Caki2 (cell line): ENCODE measurements around the gene BRINP3. TPM values are rescaled to one million over a fixed set of nuclear protein-coding genes. Genes with fewer than 3 reads are reported as not detected.

Experiments used
- DNase-seq: peaks from one replicate; pipeline ENCODE4 v3.0.0-alpha.2; 2015; ENCODE audit warnings: low read depth
- in situ Hi-C: cut with HindIII; loops from 2 replicates; pipeline ENCODE4 v1.10.0; 2016; ENCODE audit warnings: low sequenced_read_pairs, low pct_unique_long_range_greater_than_20kb, mixed read lengths
- total RNA-seq: library from RNA; depleted of rRNA; stranded (reverse); fragments of >200 nt; shearing (Covaris generic); gene quantifications from 2 replicates; pipeline ENCODE4 v1.2.3, GENCODE V29; 2014; ENCODE audit warnings: low replicate concordance

Gene BRINP3
- total RNA-seq, 1 experiment from 2014 or later = not detected

GRCh38 chr1:190365283-190365682 is 112.4 kb downstream of the BRINP3 start:
- in situ Hi-C loops = no loop called here
- no peak for DNase-seq

- in situ Hi-C loops = no loop called here
- DNase-seq = no peak
These were observed 124.0 kb downstream of the BRINP3 start for GRCh38 chr1:190353538-190354101.

- in situ Hi-C loops = no loop called here
- DNase-seq = no peak
These were observed 133.2 kb downstream of the BRINP3 start for GRCh38 chr1:190344454-190344853.

- in situ Hi-C loops = no loop called here
These were observed 138.8 kb downstream of the BRINP3 start for GRCh38 chr1:190338829-190339228.

GRCh38 chr1:190328871-190329270 is 148.8 kb downstream of the BRINP3 start:
- in situ Hi-C loops = no loop called here
- no peak for DNase-seq

More at GRCh38 chr1:190338829-190339228, 138.8 kb downstream of the BRINP3 start:
- no peak for DNase-seq

- DNase-seq = no peak
- in situ Hi-C loops = no loop called here
These were observed 149.3 kb downstream of the BRINP3 start for GRCh38 chr1:190328361-190328760.

GRCh38 chr1:190327271-190327670 is 150.4 kb downstream of the BRINP3 start:
- DNase-seq = no peak
- in situ Hi-C loops = no loop called here

GRCh38 chr1:190323530-190323929 is 154.1 kb downstream of the BRINP3 start:
- in situ Hi-C loops = no loop called here
- no peak for DNase-seq

- in situ Hi-C loops = no loop called here
- no peak for DNase-seq
These were observed 155.4 kb downstream of the BRINP3 start for GRCh38 chr1:190322274-190322673.

GRCh38 chr1:190320952-190321351 is 156.7 kb downstream of the BRINP3 start:
- in situ Hi-C loops = no loop called here
- DNase-seq = peak; percentile 31

GRCh38 chr1:190312763-190313162 is 164.9 kb downstream of the BRINP3 start:
- in situ Hi-C loops = no loop called here
- no peak for DNase-seq

GRCh38 chr1:190303501-190303900 is 174.2 kb downstream of the BRINP3 start:
- in situ Hi-C loops = no loop called here
- DNase-seq = no peak

- no peak for DNase-seq
- in situ Hi-C loops = no loop called here
These were observed 181.2 kb downstream of the BRINP3 start for GRCh38 chr1:190296453-190296852.

GRCh38 chr1:190289897-190290296 is 187.8 kb downstream of the BRINP3 start:
- in situ Hi-C loops = no loop called here

GRCh38 chr1:190286111-190286510 is 191.6 kb downstream of the BRINP3 start:
- no peak for DNase-seq
- in situ Hi-C loops = no loop called here

More at GRCh38 chr1:190289897-190290296, 187.8 kb downstream of the BRINP3 start:
- DNase-seq = no peak

- no peak for DNase-seq
- in situ Hi-C loops = no loop called here
These were observed 200.6 kb downstream of the BRINP3 start for GRCh38 chr1:190277107-190277506.

- in situ Hi-C loops = no loop called here
- DNase-seq = no peak
These were observed 202.9 kb downstream of the BRINP3 start for GRCh38 chr1:190274721-190275120.

- DNase-seq = no peak
These were observed 204.5 kb downstream of the BRINP3 start for GRCh38 chr1:190273161-190273560.

GRCh38 chr1:190262538-190262937 is 215.1 kb downstream of the BRINP3 start:
- no peak for DNase-seq
- in situ Hi-C loops = no loop called here

More at GRCh38 chr1:190273161-190273560, 204.5 kb downstream of the BRINP3 start:
- in situ Hi-C loops = no loop called here

GRCh38 chr1:190259424-190259823 is 218.2 kb downstream of the BRINP3 start:
- DNase-seq = no peak
- in situ Hi-C loops = no loop called here
